GM18951 (cell line): ENCODE data around the gene GPRC6A.

Experiments used
- POLR2A ChIP-seq: IDR thresholded peaks from 4 replicates; pipeline ENCODE4 v1.6.1; 2011; ENCODE audit warnings: mild to moderate bottlenecking; ENCODE audit not compliant: insufficient read length, insufficient read depth; ENCODE audit errors: extremely low read depth
- in situ Hi-C: fragments of 300-500 bp; cut with MboI; formaldehyde crosslinking; loops from one replicate; pipeline ENCODE4 v1.12.0; 2022; ENCODE audit warnings: low sequenced_read_pairs, mixed read lengths, inconsistent platforms; ENCODE audit not compliant: unreplicated experiment

GPRC6A gene, protein sequence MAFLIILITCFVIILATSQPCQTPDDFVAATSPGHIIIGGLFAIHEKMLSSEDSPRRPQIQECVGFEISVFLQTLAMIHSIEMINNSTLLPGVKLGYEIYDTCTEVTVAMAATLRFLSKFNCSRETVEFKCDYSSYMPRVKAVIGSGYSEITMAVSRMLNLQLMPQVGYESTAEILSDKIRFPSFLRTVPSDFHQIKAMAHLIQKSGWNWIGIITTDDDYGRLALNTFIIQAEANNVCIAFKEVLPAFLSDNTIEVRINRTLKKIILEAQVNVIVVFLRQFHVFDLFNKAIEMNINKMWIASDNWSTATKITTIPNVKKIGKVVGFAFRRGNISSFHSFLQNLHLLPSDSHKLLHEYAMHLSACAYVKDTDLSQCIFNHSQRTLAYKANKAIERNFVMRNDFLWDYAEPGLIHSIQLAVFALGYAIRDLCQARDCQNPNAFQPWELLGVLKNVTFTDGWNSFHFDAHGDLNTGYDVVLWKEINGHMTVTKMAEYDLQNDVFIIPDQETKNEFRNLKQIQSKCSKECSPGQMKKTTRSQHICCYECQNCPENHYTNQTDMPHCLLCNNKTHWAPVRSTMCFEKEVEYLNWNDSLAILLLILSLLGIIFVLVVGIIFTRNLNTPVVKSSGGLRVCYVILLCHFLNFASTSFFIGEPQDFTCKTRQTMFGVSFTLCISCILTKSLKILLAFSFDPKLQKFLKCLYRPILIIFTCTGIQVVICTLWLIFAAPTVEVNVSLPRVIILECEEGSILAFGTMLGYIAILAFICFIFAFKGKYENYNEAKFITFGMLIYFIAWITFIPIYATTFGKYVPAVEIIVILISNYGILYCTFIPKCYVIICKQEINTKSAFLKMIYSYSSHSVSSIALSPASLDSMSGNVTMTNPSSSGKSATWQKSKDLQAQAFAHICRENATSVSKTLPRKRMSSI

DNA sequence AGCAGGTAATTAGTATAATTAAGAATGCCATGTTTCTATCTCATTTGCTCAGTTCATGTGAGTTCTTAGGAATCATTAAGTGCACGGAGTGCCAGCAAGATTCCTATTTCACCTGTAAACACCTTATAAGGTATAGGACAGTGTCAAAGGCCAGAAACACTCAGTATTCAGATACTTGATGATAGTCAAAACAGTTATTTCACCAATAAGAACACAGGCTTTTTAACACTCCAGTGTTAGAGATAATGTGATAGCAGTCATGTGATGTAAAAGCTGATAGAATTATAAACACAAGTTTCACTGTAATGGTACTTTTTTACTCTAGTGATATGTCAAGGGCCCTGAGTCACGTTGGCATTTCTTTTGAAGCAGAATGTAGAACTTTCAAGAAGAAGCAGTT lies at the start of gene GPRC6A:
Gene GPRC6A (minus strand): TSS at position 101 of the 400 bp plus-strand sequence. CDS start 70 bp downstream, at position 31.
- in situ Hi-C loops, result no loop called here

DNA sequence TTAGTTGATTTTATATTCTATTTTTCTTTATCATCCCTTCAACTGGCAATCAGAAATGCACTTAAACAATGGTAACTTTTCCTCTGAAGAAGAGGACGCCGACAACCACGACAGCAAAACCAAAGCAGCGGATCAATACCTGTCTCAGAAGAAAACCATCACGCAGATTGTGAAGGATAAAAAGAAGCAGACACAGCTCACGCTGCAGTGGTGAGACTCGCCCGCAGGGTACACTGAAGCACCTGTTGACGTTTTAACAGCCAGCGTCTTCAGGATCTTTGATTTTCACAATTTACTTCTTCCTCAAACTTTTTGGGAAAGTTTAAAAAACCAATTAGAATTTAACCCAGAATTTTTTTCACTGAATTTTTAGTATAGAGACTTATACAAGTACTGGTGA lies 48.9 kb upstream of the GPRC6A start:
- TF ChIP-seq POLR2A, result no peak
- in situ Hi-C loops, result no loop called here

More for the DNA sequence above, at the start of gene GPRC6A:
- no peak for TF ChIP-seq POLR2A

GRCh38 chr6:116876635-116877611 lies 48.0 kb upstream of the GPRC6A start, which contains the start of gene RFX6:
Gene RFX6, plus strand, starts transcription at chr6:116877242. Its CDS starts 34 bp downstream, at chr6:116877276.
- in situ Hi-C loops, result no loop called here
- TF ChIP-seq POLR2A, result no peak

DNA sequence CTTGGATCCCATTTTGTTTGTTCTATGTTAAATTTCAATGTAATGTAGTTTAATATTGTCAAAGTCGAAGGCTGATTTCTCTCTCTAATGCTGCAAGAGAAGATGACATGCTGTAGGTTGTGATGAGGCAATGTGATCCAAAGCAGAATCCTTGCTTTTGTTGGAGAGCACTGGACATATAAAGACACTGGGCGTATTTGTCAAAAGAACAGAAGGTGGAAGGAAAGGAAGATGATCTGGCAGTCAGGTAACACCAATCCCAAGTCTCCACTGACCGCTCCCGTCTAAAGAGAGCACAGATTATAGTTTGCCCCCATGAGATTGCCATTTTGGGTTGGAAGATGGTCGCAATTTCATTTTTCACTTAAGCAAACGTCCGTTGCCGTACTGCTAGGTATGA lies 47.2 kb upstream of the GPRC6A start:
- no peak for TF ChIP-seq POLR2A
- in situ Hi-C loops, result no loop called here

DNA sequence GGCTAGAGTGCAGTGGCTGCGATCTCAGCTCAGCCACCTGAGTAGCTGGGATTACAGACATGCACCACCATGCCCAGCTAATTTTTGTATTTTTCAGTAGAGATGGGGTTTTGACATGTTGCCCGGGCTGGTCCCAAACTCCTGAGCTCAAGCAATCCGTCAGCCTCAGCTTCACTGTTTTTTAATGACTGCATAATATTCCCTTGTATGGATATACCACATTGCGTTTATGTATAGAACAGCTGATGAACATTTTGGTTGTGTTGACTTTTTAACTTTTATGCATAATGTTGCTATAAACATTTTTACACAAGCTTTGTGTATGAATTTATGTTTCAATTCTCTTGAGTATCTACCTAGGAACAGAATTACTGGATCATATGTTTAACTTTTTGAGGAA lies 43.9 kb upstream of the GPRC6A start:
- in situ Hi-C loops, result no loop called here
- TF ChIP-seq POLR2A, result no peak

- no peak for TF ChIP-seq POLR2A
- in situ Hi-C loops, result no loop called here
Measured at GRCh38 chr6:116866281-116866871, 37.5 kb upstream of the GPRC6A start.

DNA sequence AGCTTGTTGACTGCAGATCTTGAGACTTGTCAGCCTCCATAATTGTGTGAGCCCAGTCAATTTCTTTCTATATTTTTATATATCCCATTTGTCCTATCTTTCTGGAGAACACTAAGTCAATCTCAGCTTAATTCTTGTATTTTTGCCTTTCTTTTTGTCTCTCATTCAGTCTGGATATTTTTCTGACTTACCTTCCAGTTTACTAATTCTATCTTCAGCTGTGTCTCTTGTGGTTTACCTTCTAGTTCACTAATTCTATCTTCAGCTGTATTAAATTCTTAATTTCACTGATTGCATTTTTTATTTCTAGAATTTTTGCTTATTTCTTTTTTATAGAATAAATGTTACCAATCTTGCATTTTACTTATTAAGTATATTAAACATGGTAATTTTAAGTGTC lies 30.4 kb upstream of the GPRC6A start:
- in situ Hi-C loops, result no loop called here
- TF ChIP-seq POLR2A, result no peak

DNA sequence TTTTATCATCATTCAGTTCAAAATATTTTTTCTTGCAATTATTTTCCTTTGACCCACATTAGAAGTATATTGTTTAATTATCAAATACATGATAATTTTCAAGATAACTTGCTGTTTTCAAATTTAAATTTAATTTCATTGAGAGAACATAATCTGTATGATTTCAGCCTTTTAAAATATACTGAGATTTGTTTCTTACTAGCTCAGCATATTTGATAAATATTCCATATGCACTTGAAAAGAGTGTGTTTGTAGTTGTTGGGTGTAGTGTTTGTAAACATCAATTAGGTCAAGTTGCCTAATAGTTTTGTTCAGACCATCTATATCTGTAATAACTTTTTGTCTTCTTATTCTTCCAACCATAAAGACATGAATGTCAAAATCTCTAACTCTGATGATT lies 29.2 kb upstream of the GPRC6A start:
- in situ Hi-C loops, result no loop called here
- no peak for TF ChIP-seq POLR2A

- in situ Hi-C loops, result no loop called here
- no peak for TF ChIP-seq POLR2A
Measured at GRCh38 chr6:116847227-116847626, 18.3 kb upstream of the GPRC6A start.

DNA sequence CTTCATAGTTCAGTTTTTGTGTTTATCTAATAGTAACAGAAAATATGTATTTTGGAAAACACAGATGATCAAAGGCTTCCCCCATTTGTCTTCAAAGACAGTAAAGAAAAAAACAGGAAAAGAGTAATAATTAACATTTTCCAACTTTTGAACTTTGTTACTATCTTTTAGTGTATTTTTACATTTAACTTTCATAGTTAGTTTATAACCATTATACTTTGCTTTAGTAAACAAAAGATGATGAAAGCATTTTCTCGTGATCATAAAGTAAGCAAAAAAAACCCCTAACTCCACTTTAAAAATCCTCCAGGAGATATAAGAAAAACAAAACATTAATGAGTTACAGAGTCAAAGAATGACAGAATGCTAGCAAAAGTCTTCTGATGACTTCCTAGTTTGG lies 13.6 kb upstream of the GPRC6A start:
- in situ Hi-C loops, result no loop called here
- no peak for TF ChIP-seq POLR2A

DNA sequence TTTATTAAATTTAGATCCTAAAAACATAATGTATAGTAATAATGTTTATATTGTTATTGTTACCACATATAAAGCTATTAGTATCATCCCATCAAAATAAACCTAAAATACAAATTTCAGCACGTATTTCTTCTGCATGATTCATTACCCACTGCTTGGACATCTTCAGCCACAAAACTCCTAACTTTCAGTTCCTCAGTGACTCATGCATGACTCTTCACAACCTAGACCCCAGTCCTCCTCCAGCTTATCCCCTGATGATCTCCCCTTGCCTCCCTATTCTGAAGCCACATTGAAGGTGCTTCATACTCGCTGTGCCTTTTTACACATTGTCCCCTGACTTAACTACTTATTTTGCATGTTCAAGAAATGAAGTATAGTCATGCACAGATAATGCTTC lies 11.2 kb upstream of the GPRC6A start:
- no peak for TF ChIP-seq POLR2A
- in situ Hi-C loops, result no loop called here
